HG03108 (cell line): ENCODE measurements around the gene SP7.
"Not testable (repeated sequence)": the region's sequence is repeated elsewhere in the genome, so short reads cannot be mapped to it uniquely, and the experiment has no call there.

Experiments
- ATAC-seq: cut with Tn5 transposase; IDR thresholded peaks from one replicate; pipeline ENCODE4 v1.9.1; 2021; ENCODE audit warnings: moderate library complexity; ENCODE audit not compliant: unreplicated experiment

SP7 gene

DNA sequence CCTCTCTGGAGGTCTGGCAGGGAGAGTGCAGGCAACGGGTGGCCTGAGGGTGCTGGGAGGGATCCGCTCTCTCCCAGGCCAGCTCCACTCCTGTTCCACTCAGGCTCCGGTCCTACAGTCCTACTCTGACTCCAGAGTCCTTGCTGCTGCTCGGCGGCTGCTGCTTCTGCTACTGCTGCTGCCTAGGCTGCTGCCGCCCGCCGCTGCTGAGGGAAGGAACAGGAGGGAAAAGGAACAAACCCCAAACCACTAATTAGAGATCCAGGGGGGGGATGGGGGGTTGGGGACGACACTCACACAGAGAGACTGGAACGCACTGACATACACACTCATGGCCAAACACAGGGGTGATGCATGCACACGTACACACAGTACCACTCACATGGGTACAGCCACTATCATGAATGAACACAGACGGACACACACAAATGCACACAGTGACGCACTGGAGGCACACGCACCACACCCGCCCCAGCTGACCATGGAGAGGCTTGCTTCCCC, at the start of gene SP7:
TSS of gene SP7 (minus strand) at position 174 of the 501 bp plus-strand sequence. CDS start 708 bp downstream, outside the sequence.
- ATAC-seq: no peak

DNA sequence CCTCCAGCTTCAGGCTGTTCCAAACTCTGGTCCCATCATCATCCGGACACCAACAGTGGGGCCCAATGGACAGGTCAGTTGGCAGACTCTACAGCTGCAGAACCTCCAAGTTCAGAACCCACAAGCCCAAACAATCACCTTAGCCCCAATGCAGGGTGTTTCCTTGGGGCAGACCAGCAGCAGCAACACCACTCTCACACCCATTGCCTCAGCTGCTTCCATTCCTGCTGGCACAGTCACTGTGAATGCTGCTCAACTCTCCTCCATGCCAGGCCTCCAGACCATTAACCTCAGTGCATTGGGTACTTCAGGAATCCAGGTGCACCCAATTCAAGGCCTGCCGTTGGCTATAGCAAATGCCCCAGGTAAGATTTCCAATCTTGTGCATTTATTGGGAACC, 47.1 kb upstream of the SP7 start:
- ATAC-seq: no peak

DNA sequence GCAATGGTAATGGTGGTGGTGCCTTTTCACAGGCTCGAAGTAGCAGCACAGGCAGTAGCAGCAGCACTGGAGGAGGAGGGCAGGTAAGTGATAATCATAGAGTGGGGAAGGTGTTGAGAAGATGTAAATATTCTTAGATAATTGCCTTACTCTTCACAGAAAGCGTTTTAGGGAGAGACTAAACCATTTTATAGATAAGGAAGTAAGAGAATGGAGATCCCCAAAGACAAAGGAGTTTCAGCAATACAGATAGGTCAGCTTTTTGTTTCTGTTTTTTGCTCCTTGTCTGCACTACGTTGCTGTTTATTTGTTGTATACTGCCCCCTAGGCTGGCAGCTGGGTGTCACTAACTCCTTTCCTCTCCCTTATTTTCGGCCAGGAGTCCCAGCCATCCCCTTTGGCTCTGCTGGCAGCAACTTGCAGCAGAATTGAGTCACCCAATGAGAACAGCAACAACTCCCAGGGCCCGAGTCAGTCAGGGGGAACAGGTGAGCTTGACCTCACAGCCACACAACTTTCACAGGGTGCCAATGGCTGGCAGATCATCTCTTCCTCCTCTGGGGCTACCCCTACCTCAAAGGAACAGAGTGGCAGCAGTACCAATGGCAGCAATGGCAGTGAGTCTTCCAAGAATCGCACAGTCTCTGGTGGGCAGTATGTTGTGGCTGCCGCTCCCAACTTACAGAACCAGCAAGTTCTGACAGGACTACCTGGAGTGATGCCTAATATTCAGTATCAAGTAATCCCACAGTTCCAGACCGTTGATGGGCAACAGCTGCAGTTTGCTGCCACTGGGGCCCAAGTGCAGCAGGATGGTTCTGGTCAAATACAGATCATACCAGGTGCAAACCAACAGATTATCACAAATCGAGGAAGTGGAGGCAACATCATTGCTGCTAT, 45.8 kb upstream of the SP7 start:
- no peak for ATAC-seq

DNA sequence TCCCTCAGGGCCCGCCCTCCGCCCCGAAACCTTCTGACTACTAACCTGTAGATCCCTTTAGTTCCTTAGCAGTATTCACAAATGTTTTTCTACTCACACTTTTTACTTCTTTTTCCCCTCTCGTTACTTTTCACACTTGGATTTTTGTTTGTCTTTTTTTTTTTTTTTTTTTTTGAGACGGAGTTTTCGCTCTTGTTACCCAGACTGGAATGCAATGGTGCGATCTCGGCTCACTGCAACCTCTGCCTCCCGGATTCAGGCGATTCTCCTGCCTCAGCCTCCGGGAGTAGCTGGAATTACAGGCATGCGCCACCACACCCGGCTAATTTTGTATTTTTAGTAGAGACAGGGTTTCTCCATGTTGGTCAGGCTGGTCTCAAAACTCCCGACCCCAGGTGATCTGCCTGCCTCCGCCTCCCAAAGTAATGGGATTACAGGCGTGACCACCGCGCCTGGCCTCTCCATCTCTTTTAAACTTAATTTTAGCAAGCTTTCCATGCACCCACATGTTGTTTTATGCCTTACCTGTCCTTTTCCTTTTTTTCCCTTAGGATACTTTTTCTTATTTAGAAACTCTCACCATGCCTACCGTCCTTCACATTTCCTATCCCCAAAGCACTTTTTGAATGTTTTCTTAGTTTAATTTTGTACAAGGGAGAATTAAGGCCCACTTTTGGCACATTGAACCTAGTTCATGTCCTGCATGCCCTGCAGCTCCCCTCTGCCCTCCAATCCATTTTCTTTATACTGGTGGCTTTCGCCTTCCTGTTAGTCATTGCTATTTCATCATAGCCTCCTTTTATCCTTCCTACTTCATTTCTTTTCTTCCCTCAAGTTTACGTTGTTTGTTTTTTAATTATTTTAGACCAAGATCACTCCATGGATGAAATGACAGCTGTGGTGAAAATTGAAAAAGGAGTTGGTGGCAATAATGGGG, 44.9 kb upstream of the SP7 start:
- ATAC-seq: no peak

DNA sequence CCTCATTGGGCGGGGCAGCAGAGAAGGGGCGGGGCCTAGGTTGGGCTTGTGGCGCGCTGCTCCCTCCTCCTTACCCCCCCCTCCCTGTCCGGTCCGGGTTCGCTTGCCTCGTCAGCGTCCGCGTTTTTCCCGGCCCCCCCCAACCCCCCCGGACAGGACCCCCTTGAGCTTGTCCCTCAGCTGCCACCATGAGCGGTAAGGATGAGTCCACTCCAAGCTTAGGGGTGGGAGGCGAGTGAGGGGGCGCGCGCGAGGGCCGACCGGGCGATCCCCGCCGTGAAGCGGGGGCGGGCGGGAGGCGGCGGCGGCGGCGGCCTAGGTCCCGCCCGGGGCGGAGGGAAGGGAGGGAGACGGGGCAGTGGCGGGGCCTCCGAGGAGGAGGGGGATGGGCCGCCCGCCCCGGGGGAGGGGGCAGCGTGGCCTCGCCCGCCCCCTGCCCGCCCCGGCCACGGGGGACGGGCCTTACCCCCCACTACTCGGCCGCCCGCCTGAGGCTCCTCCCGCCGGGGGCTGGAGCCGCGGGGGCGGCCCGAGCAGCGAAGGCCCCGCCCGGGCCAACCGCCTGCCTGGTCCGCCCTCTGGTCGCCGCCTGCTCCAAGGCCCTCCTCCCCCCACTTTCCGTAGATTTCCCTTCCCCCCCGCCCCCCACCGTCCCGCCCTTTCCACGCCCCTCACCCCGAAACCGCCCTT, 44.1 kb upstream of the SP7 start, which contains the start of gene SP1:
TSS of gene SP1 (plus strand) at position 73 of the 690 bp plus-strand sequence. CDS start at position 189, 116 bp downstream.
- ATAC-seq: peak; percentile 36

DNA sequence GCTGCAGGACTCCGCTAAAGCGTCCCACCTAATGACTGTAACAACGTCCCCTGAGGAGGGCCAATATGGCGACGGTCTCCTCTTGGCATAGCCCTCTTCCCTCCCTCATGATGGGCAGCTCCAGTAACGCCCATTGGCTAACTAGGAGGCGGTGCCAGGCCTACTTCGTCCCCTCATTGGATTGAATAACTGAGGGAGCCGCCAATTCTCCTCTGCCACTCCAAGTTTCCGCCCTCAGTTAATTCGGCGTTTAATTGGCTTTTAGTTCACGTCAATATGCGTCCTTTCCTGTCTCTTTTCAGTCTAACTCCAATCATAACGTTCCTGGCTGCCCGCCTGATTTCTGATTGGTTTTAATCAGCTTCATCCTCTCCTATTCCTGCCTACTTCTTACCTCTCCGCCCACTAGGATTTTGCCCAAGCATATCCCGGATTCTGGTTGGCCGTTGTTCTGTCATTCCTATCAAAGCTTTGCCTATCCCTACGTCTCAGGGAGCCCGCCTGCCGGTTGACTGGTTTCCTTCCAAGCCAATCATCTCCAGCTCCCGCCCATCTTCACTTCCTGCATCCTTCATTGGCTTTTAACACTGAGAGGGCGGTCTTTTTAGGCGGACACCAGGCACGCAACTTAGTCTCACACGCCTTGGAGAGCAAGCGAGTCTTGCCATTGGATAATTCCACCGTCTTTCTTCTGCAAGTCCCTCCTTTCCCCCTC, 43.4 kb upstream of the SP7 start:
- ATAC-seq: peak; percentile 65

DNA sequence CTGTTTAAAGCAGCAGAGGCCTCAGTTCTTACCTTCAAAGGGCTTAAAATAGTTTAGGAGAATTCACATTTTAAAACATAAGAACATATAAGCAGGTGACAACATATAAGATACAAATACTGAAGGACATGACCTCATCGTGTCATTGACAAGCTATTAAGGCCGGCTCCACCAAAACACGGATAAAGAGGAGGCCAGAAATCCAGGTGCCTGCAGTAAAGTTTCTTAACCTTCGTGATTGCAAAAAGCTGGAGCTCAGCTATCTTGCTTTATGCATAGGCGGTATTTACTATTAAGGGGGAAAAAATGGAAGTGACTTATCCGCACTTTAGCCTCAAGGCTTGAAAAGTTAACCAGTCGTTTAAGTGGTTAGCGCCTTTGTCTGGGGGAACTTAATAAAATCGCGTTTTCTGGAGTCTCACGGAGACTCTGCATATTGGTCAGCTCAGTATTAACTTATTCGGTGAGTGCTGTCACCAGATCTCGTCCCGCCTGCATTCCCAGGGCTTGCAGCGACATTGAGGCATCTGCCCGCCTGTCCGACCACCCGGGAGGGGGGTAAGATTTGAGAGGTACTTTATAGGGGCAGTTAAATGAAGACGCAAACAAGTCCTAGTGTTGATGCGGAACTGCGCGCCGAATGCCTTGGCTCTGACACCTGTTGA, 42.7 kb upstream of the SP7 start:
- no peak for ATAC-seq

DNA sequence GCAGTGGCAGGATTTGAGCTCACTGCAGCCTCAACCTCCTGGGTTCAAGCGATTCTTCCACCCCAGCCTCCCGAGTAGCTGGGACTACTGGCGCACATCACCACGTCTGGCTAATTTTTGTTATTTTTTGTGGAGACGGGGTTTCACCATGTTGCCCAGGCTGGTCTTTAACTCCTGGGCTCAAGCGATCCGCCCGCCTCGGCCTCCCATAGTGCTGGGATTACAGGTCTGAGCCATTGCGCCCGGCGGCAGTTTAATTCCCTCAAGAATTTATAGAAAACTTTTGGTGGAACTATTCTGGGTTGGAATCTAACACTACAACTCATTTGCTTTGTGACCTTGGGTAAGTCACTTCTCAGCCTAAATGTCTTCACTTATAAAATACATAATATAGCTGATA, 42.1 kb upstream of the SP7 start:
- ATAC-seq: no peak

DNA sequence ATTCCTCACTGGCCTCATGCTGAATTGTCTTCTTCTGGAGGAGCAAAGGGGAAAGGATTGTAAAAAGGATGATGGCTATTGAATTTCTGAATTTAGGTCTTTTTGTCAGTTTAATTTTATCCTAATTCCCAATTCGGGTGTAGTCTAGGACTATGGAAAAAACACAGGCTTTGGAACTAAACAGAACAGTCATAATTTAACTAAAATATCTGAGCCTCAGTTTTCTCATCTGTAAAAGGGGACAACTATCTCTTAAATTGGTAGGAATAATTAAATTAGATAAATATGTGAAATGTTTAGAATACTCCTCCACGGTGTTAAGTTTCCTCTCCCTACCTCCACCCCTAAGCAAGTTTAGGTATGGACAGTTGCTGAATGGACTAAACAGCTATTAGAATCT, 40.6 kb upstream of the SP7 start:
- ATAC-seq: no peak

DNA sequence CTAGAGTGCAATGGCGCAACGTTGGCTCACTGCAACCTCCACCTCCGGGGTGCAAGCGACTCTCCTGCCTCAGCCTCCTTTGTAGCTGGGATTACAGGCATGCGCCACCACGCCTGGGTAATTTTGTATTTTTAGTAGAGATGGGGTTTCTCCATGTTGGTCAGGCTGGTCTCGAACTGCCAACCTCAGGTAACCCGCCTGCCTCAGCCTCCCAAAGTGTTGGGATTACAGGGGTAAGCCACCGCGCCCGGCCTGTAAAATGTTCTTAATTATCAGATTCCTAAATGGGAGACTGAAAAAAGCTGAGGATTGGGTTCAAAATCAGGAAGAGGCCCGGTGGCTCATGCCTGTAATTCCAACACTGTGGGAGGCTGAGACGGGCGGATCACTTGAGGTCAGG, 38.1 kb upstream of the SP7 start:
- ATAC-seq: not testable (repeated sequence)

DNA sequence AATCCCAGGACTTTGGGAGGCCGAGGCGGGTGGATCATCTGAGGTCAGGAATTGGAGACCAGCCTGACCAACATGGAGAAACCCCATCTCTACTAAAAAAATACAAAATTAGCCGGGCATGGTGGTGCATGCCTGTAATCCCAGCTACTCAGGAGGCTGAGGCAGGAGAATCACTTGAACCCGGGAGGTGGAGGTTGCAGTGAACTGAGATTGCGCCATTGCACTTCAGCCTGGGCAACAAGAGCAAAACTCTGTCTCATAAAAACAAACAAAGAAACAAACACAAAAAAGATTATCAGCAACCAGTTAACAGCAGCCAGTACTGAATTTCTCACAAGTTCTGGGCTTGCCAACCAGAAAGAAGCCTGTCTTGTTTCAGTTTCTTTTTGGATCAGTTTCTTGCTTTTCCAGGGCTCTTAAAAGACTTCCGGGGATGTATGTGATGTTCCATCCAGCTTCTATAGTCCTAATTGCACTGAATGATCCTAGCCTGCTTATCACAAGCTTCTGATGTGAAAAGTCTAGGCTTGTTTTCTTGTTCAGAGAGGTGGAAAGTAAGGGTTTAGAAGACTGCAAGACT, 37.5 kb upstream of the SP7 start:
- not testable (repeated sequence) for ATAC-seq

DNA sequence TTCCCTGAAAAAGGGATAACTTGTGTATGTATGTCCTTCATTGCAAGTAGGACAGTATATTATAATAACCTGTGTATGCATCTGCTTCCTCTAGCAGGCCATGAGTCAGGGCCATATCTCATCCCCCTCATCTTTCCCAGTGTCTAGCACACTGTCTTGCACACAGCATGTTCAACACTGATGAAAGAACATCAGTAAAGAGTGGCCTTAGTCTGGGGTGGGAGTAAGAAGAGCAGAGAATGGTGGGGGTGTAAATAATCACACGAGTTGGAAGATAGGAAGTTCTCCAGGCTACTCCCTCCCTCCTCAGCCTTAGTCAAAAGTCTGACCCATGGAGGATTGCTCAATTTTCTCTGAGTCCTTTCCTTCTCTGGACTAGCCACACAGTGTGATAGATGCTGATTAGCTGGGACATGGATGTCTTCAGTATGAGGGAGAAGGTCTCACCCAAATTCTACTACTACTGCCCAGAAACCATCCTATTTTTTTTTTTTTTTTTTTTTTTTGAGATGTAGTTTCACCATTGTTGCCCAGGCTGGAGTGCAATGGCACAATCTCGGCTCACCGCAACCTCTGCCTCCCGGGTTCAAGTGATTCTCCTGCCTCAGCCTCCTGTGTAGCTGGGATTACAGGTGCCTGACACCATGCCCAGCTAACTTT, 29.2 kb upstream of the SP7 start:
- no peak for ATAC-seq

DNA sequence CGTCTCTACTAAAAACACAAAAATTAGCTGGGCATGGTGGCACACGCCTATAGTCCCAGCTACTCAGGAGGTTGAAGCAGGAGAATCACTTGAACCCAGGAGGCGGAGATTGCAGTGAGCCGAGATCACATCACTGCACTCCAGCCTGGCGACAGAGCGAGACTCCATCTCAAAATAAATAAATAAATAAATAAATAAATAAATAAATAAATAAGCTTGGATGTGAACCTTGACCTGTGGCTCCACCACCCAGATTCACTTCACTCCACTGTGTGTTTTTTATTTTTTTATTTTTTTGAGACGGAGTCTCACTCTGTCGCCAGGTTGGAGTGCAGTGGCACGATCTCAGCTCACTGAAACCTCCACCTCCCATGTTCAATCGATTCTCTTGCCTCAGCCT, 25.5 kb upstream of the SP7 start:
- ATAC-seq: not testable (repeated sequence)

DNA sequence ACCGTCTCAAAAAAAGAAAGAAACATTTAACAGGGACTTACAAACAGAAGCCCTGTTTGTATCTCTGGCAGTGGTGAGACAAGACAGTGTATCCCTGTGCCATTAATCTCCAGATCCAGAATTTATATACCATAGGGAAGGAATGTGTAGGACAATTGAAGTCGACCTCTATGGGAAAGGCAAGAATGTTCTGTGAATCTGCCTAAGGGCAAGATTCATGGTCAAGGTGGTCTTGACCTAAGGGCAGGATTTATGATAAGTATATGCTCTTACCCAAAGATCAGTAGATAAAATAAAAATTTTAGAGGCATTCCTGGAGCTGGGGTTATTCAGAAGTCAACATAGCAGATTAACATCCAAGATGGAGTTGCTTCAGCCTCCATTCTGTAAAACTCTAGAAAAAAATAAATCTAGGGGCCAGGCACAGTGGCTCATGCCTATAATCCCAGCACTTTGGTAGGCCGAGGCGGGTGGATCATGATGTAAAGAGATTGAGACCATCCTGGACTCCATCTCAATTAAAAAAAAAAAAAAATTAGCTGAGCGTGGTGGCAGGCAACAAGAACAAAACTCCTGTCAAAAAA, 22.8 kb upstream of the SP7 start:
- no peak for ATAC-seq

DNA sequence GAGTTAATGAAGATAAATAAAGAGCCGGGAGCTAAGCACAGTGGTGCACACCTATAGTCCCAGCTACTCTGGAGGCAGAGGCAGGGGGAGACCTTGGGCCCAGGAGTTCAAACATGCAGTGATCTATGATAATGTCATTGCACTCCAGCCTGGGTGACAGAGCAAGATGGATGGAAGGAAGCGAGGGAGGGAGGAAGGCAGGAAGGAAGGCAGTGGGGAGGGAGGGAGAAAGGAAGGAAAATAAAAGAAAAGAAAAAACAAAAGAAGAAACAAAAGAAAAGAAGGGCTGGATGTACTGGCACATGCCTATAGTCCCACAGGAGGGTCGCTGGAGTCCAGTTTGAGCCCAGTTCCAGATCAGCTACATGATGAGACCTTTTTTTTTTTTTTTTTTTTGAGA, 19.0 kb upstream of the SP7 start:
- no peak for ATAC-seq

DNA sequence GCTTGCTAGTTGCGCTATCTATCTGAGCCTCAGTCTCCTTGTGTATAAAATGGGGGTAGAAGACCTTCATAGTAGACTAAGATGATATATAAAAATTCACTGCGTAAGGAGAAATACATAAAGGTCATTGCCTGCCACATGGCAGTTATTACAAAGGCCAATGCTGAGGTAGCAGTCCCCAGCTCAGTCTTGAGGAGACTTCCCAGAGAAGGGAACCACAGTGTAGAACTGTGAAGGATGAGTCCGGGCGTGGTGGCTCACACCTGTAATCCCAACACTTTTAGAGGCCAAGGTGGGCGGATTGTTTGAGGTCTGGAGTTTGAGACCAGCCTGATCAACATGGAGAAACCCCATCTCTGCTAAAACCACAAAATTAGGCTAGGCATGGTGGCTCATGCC, 17.1 kb upstream of the SP7 start:
- no peak for ATAC-seq

DNA sequence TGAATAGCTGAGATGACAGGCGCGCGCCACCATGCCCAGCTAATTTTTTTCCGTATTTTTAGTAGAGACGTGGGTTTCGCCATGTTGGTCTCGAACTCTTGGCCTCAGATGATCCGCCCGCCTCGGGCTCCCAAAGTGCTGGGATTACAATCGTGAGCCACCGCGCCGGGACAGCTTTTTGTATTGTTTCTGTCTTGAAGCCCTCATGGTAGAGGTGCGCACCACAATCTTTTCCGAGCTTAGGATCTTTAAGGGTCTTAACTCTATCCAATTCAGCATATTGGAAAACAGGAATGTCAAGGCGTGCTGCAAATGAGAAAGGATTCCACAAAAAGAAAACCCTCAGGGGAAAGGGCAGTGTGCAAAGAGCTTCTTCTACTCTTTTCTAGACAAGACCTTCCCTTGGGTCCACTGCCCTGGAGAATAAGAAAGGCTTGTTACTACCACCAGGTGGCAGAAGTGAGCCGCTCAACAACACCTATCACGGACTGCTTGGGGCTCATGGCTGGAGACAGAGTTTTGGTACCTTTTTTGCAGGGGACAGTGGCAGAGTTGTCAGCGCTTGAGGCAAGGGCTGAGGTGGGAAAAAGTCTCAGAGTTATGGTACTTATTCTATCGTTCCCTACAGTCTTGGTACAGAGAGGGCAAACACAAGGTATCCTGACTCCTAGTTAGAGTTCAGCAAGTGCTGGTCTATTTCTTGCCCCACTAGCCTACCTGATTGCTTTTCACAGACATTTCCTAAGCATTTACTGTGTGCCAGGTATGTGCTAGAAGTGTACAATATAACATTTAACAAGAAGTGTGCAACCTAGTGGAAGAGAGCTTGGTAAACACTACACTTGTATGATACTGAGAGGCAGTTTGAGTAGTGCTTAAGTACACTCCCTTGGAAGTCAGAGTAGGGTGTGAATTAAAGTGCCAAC, 16.4 kb upstream of the SP7 start:
- peak; percentile 87 for ATAC-seq
